ENCODE results near the gene BSN.

Gene BSN

GRCh38 chr3:49701388-49702077 is 147.3 kb downstream of the BSN start:
- Mint-ChIP-seq H3K9me3 (no peaks in the 10 kb centered on the region), H3K36me3 (ENCODE audit: low read depth) (no peaks in the 10 kb centered on the region), H3K27me3 (ENCODE audit: low read depth) (no peaks in the 10 kb centered on the region), H3K27ac (no peak overlapping the region), H3K4me3 (no peak overlapping the region), H3K4me1 (ENCODE audit: low read depth) (no peaks in the 10 kb centered on the region)

DNA sequence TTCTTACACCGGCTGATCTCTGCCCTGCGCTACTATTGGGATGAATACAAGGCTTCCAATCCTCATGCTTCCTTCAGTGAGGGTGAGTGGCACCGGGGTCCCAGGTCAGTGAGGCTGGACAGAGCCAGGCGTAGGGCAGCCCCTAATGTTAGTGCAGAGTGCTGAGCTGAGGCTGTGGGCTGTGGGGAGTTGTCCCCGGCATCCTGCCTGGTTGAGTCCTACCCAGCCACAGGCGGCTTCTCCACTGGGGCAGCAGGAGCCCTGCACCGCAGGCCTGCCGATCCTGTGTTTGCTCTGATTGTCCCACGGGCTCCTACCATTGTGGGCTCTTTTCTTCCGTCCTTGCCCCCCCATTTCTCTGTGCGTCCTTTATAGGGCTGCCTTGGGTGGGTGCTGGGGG is 148.4 kb downstream of the BSN start:
- Mint-ChIP-seq H3K36me3 (ENCODE audit: low read depth) (peaks cover 1% of the 10 kb centered on the region), H3K27ac (no peak overlapping the region)

GRCh38 chr3:49703443-49703927 is 149.2 kb downstream of the BSN start:
- Mint-ChIP-seq H3K36me3 (ENCODE audit: low read depth) (peaks cover 3% of the 10 kb centered on the region), H3K27ac (peak overlapping the region; percentile 50), H3K27me3 (ENCODE audit: low read depth) (no peaks in the 10 kb centered on the region), H3K4me3 (no peak overlapping the region), H3K4me1 (ENCODE audit: low read depth) (no peaks in the 10 kb centered on the region), H3K9me3 (no peaks in the 10 kb centered on the region)

More for the DNA sequence above, 148.4 kb downstream of the BSN start:
- H3K9me3 Mint-ChIP-seq: no peaks in the 10 kb centered on the region
- no peaks in the 10 kb centered on the region for H3K27me3 Mint-ChIP-seq (ENCODE audit: low read depth)
- no peak overlapping the region for H3K4me3 Mint-ChIP-seq
- no peaks in the 10 kb centered on the region for H3K4me1 Mint-ChIP-seq (ENCODE audit: low read depth)

DNA sequence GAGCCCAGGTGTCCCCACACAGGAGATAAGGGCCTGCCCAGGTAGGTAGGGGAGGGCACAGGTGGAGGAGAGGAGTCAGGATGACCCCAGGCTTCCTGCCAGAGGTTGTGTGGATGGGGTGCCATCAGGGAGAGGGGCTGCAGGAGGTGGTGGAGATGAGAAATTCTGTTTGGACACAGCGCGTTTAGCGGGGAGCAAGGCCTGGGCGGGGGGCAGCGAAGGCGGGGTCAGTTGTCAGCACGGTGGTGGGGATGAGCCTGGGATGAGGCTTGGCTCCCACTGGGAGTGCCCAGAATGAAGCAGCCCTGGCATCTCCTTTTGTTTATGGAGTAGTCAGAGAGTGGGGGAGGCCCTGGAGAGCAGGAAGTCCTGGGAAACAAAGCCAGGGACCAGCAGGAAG is 149.7 kb downstream of the BSN start:
- Mint-ChIP-seq H3K36me3 (ENCODE audit: low read depth) (peaks cover 3% of the 10 kb centered on the region), H3K9me3 (no peaks in the 10 kb centered on the region), H3K4me1 (ENCODE audit: low read depth) (no peaks in the 10 kb centered on the region), H3K27ac (no peak overlapping the region), H3K4me3 (no peak overlapping the region), H3K27me3 (ENCODE audit: low read depth) (no peaks in the 10 kb centered on the region)

DNA sequence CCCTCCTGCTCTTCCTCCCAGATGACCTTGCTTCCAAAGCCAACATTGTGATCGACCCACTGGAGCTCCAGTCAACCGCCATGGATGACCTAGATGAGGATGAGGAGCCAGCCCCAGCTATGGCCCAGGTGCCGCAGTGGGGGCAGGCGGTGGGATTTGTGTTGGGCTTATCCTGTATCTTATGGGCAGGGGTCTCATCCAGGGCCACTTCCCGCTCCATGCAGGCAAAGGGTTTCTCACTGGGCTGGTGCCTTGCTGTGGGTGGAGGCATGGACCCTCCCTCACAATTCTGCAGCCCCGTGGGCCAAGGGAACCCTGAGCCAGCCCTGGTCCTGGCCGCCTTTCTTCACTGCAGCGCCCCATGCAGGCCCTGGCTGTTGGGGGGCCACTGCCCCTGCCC is 150.4 kb downstream of the BSN start:
- H3K36me3 Mint-ChIP-seq (ENCODE audit: low read depth): peaks cover 3% of the 10 kb centered on the region
- no peaks in the 10 kb centered on the region for H3K4me1 Mint-ChIP-seq (ENCODE audit: low read depth)
- H3K9me3 Mint-ChIP-seq: no peaks in the 10 kb centered on the region
- no peak overlapping the region for H3K27ac Mint-ChIP-seq
- no peak overlapping the region for H3K4me3 Mint-ChIP-seq
- no peaks in the 10 kb centered on the region for H3K27me3 Mint-ChIP-seq (ENCODE audit: low read depth)

DNA sequence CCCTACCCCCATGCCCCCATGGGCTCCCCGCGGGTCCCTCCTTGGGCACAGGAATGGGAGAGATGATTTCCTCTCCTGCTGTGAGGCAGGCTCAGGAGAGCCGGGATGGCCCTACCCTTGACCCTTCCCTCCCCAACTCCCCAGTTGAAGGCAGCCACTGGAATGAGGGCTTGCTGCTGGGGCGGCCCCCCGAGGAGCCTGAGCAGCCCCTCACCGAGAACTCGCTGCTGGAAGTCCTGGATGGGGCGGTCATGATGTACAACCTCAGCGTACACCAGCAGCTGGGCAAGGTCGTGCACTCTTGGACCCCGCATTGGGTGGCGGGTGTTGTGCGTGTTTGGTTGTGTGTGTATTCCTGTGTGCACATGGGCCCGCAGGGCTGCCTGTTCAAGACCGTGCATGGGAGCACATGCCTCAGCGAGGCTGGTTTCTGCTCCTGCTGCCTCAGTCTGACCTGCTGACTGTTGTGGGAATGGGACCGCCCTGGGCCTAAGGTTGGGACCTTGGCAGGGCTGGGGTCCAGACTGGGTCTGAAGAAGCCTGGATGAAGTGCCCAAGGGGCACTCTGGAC is 151.2 kb downstream of the BSN start:
- Mint-ChIP-seq H3K4me1 (ENCODE audit: low read depth) (no peaks in the 10 kb centered on the region), H3K27ac (no peak overlapping the region), H3K9me3 (no peaks in the 10 kb centered on the region), H3K36me3 (ENCODE audit: low read depth) (peaks cover 3% of the 10 kb centered on the region), H3K4me3 (no peak overlapping the region), H3K27me3 (ENCODE audit: low read depth) (no peaks in the 10 kb centered on the region)

- Mint-ChIP-seq H3K4me3 (no peak overlapping the region), H3K36me3 (ENCODE audit: low read depth) (peaks cover 3% of the 10 kb centered on the region), H3K27ac (no peak overlapping the region), H3K9me3 (no peaks in the 10 kb centered on the region), H3K27me3 (ENCODE audit: low read depth) (no peaks in the 10 kb centered on the region), H3K4me1 (ENCODE audit: low read depth) (no peaks in the 10 kb centered on the region)
Measured at GRCh38 chr3:49706456-49707112, 152.3 kb downstream of the BSN start.

GRCh38 chr3:49707113-49707480 is 152.8 kb downstream of the BSN start:
- Mint-ChIP-seq H3K9me3 (no peaks in the 10 kb centered on the region), H3K4me1 (ENCODE audit: low read depth) (peaks cover 2% of the 10 kb centered on the region), H3K27me3 (ENCODE audit: low read depth) (no peaks in the 10 kb centered on the region), H3K4me3 (no peak overlapping the region), H3K27ac (no peak overlapping the region), H3K36me3 (ENCODE audit: low read depth) (peaks cover 3% of the 10 kb centered on the region)

DNA sequence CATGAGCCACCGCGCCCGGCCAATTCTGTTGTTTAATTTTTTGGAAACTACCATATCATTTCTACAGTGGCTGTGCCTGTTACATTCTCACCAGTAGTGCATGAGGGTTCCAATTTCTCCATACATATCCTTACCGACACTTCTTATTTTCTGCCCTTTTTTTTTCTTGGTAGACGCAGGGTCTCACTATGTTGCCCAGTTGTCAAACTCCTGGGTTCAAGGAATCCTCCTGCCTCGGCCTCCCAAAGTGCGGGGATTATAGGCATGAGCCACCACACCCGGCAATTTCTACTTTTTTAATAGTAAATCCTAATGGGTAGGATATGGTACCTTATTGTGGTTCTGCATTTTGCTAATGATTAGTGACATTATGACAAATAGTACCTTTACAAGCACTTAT is 155.6 kb downstream of the BSN start:
- Mint-ChIP-seq H3K36me3 (ENCODE audit: low read depth) (peaks cover 3% of the 10 kb centered on the region), H3K27me3 (ENCODE audit: low read depth) (no peaks in the 10 kb centered on the region), H3K27ac (no peak overlapping the region), H3K4me3 (no peak overlapping the region), H3K4me1 (ENCODE audit: low read depth) (peaks cover 5% of the 10 kb centered on the region), H3K9me3 (no peaks in the 10 kb centered on the region)

DNA sequence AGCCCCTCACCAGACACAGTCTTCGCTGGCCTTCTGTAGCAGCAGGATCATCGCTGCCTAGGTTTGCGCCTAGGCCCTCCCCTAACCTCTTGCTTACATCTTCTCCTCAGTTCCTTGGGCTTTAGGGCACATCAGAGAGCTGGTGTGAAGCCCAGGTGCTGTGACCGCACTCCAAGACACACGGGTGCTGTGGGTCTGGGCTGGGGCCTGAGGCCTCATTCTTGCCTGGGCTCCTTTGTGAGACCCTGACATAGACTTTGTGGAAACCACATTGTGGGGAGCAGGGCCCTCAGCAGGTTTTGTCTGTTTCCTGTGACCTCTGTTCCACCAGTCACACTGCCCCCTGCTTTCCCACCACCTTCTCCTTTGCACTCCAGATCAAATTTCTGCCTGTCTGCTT is 157.2 kb downstream of the BSN start:
- Mint-ChIP-seq H3K36me3 (ENCODE audit: low read depth) (peaks cover 3% of the 10 kb centered on the region), H3K4me1 (ENCODE audit: low read depth) (peaks cover 5% of the 10 kb centered on the region), H3K4me3 (no peak overlapping the region), H3K27me3 (ENCODE audit: low read depth) (no peaks in the 10 kb centered on the region), H3K27ac (no peak overlapping the region), H3K9me3 (no peaks in the 10 kb centered on the region)

- Mint-ChIP-seq H3K4me1 (ENCODE audit: low read depth) (peaks cover 5% of the 10 kb centered on the region), H3K4me3 (no peak overlapping the region), H3K36me3 (ENCODE audit: low read depth) (peaks cover 3% of the 10 kb centered on the region), H3K27me3 (ENCODE audit: low read depth) (no peaks in the 10 kb centered on the region), H3K27ac (no peak overlapping the region), H3K9me3 (no peaks in the 10 kb centered on the region)
Measured at GRCh38 chr3:49712166-49712565, 157.9 kb downstream of the BSN start.

DNA sequence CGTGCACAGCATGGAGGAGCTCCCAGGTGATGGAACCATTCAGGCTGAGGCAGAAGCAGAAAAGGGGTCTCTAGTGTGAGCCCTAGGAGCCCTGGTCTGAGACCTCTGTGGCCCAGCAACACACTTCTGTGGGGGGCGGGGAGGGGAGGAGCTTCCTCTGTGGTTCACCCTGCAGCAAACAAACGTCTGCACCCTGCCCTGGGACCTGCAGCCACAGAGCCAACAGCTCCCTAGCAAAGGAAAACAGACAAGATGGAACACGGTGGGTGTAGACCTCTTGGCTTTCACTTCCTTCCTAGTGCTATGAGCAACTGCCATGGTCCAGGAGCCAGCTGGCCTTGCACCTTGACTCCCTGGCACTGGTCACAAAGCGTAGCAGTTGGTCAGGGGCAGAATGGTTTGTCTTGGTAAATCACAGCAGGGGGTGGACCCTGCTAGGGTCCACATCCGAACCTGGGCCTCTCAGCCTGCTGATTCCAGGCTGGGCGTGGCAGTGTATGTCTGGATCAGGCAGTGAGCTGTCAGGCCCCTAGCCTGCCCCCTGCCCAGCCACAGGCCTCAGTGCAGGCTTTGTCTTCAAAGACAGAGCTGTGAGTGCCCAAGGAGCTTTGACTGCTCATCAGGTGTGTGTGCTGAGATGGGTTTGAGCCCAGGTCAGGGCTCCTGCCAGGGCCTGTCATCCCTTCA is 158.5 kb downstream of the BSN start:
- no peaks in the 10 kb centered on the region for H3K27me3 Mint-ChIP-seq (ENCODE audit: low read depth)
- no peak overlapping the region for H3K4me3 Mint-ChIP-seq
- H3K4me1 Mint-ChIP-seq (ENCODE audit: low read depth): peaks cover 5% of the 10 kb centered on the region
- H3K27ac Mint-ChIP-seq: no peak overlapping the region
- H3K9me3 Mint-ChIP-seq: no peaks in the 10 kb centered on the region
- H3K36me3 Mint-ChIP-seq (ENCODE audit: low read depth): peaks cover under 1% of the 10 kb centered on the region

DNA sequence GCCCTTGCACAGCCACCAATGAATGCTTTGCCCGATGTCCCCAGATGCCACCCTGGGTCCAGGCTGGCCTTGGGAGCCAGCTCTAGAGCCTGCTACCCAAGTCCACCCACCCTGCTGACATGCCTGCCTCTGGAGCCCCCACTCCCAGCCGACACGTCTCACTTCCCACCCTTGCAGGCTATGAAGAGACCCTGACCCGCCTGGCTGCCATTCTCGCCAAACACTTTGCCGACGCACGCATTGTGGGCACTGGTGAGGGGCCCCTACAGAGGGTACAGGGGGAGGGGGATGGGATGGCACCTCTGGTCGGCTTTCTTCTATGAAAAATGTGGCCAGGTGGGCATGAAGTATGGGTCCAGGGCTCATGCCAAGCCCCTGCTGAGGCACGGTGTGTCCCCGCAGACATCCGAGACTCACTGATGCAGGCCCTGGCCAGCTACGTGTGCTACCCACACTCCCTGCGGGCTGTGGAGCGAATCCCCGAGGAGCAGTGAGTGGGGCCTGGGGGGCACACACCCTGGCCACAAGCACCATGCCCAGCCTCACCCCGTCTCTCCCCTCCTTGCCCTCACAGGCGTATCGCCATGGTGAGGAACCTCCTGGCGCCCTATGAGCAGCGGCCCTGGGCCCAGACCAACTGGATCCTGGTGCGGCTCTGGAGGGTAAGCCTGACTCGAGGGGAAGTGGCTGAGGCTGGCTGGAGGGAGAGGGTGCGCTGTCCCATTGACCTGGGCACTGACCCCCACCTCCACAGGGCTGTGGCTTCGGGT is 159.2 kb downstream of the BSN start:
- Mint-ChIP-seq H3K27me3 (ENCODE audit: low read depth) (no peaks in the 10 kb centered on the region), H3K36me3 (ENCODE audit: low read depth) (no peaks in the 10 kb centered on the region), H3K9me3 (no peaks in the 10 kb centered on the region), H3K4me1 (ENCODE audit: low read depth) (peaks cover 6% of the 10 kb centered on the region), H3K27ac (no peak overlapping the region), H3K4me3 (no peak overlapping the region)
